Neuronal stem cell (in vitro differentiated cells): Measurements from ENCODE around the gene HCN1.
"Not testable (repeated sequence)": the region's sequence is repeated elsewhere in the genome, so short reads cannot be mapped to it uniquely, and the experiment has no call there.

Experiments used
- DNase-seq: peaks from one replicate; pipeline ENCODE4 v3.0.0-alpha.2; 2013; ENCODE audit warnings: low spot score
- H2AFZ ChIP-seq: one replicate; pipeline ENCODE4 v1.6.1; 2013; ENCODE audit warnings: mild to moderate bottlenecking, low read length, inconsistent platforms
- H2AK5ac ChIP-seq: 2 replicates; pipeline ENCODE4 v1.6.1; 2013; ENCODE audit warnings: low read depth, mild to moderate bottlenecking, inconsistent platforms, low read length, moderate library complexity, mixed read lengths
- H2BK120ac ChIP-seq: 2 replicates; pipeline ENCODE4 v1.6.1; 2013; ENCODE audit warnings: low read depth, mild to moderate bottlenecking, inconsistent platforms, low read length, moderate library complexity, mixed read lengths
- H2BK12ac ChIP-seq: one replicate; pipeline ENCODE4 v1.6.1; 2013; ENCODE audit warnings: low read length, inconsistent platforms
- H2BK15ac ChIP-seq: 2 replicates; pipeline ENCODE4 v1.6.1; 2013; ENCODE audit warnings: mild to moderate bottlenecking, low read length, inconsistent platforms, mixed read lengths
- H2BK5ac ChIP-seq: one replicate; pipeline ENCODE4 v1.6.1; 2013; ENCODE audit warnings: inconsistent platforms, mild to moderate bottlenecking, low read length, moderate library complexity
- H3K14ac ChIP-seq: one replicate; pipeline ENCODE4 v1.6.1; 2013; ENCODE audit warnings: low read length, inconsistent platforms
- H3K18ac ChIP-seq: 2 replicates; pipeline ENCODE4 v1.6.1; 2013; ENCODE audit warnings: low read length, inconsistent platforms
- H3K23ac ChIP-seq: 2 replicates; pipeline ENCODE4 v1.6.1; 2013; ENCODE audit warnings: low read depth, mild to moderate bottlenecking, mixed read lengths, low read length, inconsistent platforms; ENCODE audit not compliant: poor library complexity
- H3K27ac ChIP-seq: replicated peaks from 3 replicates; pipeline ENCODE4 v1.5.1; 2013; ENCODE audit warnings: low read length, inconsistent platforms
- H3K27me3 ChIP-seq, 3 experiments: 2 replicates each; pipeline ENCODE4 v1.6.1; 2013; ENCODE audit warnings: low read length in 3 of 3, mild to moderate bottlenecking in 2 of 3, inconsistent platforms in 1 of 3, low read depth in 1 of 3, mixed read lengths in 1 of 3, moderate library complexity in 1 of 3; ENCODE audit not compliant: control insufficient read depth in 3 of 3, insufficient read depth in 3 of 3
- H3K36me3 ChIP-seq, 2 donors: replicated peaks in 1 of 2; 2 replicates each; pipeline ENCODE4 v1.6.1; 2013; ENCODE audit warnings: low read length in 2 of 2; ENCODE audit not compliant: control insufficient read depth in 2 of 2, insufficient read depth in 2 of 2
- H3K4ac ChIP-seq: 2 replicates; pipeline ENCODE4 v1.6.1; 2013; ENCODE audit warnings: inconsistent platforms, mild to moderate bottlenecking, low read length, moderate library complexity
- H3K4me1 ChIP-seq, 2 donors: 1 replicate in 1 of 2; 2 replicates in 1 of 2; pipeline ENCODE4 v1.6.1; 2013; ENCODE audit warnings: low read length in 2 of 2, low read depth in 1 of 2; ENCODE audit not compliant: control insufficient read depth in 2 of 2, insufficient read depth in 1 of 2
- H3K4me2 ChIP-seq: one replicate; pipeline ENCODE4 v1.6.1; 2013; ENCODE audit warnings: mild to moderate bottlenecking, low read length, inconsistent platforms; ENCODE audit not compliant: insufficient read depth, poor library complexity, severe bottlenecking
- H3K4me3 ChIP-seq, 2 donors: 2 replicates each; pipeline ENCODE4 v1.5.1; 2013; ENCODE audit warnings: low read length in 2 of 2, mild to moderate bottlenecking in 2 of 2, inconsistent platforms in 1 of 2, moderate library complexity in 1 of 2
- H3K79me1 ChIP-seq: one replicate; pipeline ENCODE4 v1.6.1; 2013; ENCODE audit warnings: low read depth, mild to moderate bottlenecking, inconsistent platforms, low read length, moderate library complexity
- H3K9ac ChIP-seq: one replicate; pipeline ENCODE4 v1.6.1; 2013; ENCODE audit warnings: mild to moderate bottlenecking, low read depth, low read length, inconsistent platforms; ENCODE audit not compliant: poor library complexity
- H3K9me3 ChIP-seq, 2 donors: replicated peaks in 1 of 2; 2 replicates each; pipeline versions ENCODE3 to v1.6.1; 2013; ENCODE audit warnings: low read length in 2 of 2, mild to moderate bottlenecking in 2 of 2, inconsistent platforms in 1 of 2, low read depth in 1 of 2, mixed read lengths in 1 of 2, moderate library complexity in 1 of 2; ENCODE audit not compliant: control insufficient read depth in 2 of 2, insufficient read depth in 1 of 2
- H4K8ac ChIP-seq: one replicate; pipeline ENCODE4 v1.6.1; 2013; ENCODE audit warnings: low read depth, mild to moderate bottlenecking, inconsistent platforms, low read length, moderate library complexity
- H4K91ac ChIP-seq: one replicate; pipeline ENCODE4 v1.6.1; 2013; ENCODE audit warnings: low read length, low read depth, mild to moderate bottlenecking, inconsistent platforms; ENCODE audit not compliant: poor library complexity
- WGBS, 2 donors: extraction: QIAGEN DNeasy Blood & Tissue Kit; methylation state at CpG; one replicate each; pipeline ENCODE4 v1.1.7; 2013; ENCODE audit warnings: missing lambda C conversion rate in 2 of 2, mixed read lengths in 1 of 2; ENCODE audit not compliant: insufficient read length in 2 of 2, insufficient replicate concordance in 1 of 2; ENCODE audit errors: extremely low coverage in 2 of 2; 5-methylcytosine and 5-hydroxymethylcytosine counted together

HCN1 gene

GRCh38 chr5:45312627-45313026, 383.6 kb downstream of the HCN1 start:
- not testable (repeated sequence) for H3K79me1 ChIP-seq, DNase-seq
- no CpG with 5 or more reads among the region's 8 CpGs for WGBS, 2 donors

GRCh38 chr5:45295231-45295630, 400.9 kb downstream of the HCN1 start:
- Histone ChIP-seq H3K9me3 (no peaks in the 10 kb centered on the region), H4K8ac (no peak overlapping the region), H3K23ac (no peak overlapping the region), H3K4me2 (no peak overlapping the region), H4K91ac (no peak overlapping the region), H2BK120ac (no peak overlapping the region), H2BK5ac (no peak overlapping the region), H3K36me3 (no peaks in the 10 kb centered on the region), H3K14ac (no peak overlapping the region), H3K27me3 (no peaks in the 10 kb centered on the region), H2BK12ac (no peak overlapping the region), H2BK15ac (no peak overlapping the region), H3K18ac (no peak overlapping the region), H2AFZ (no peak overlapping the region), H3K79me1 (no peaks in the 10 kb centered on the region), H3K27ac (no peak overlapping the region), H3K9ac (no peak overlapping the region), H3K4me1 (no peaks in the 10 kb centered on the region), H3K4me3 (no peak overlapping the region), H3K4ac (no peak overlapping the region), H2AK5ac (no peak overlapping the region)
- DNase-seq = no peak
- WGBS, 2 donors = no CpG with 5 or more reads among the region's 2 CpGs

More at GRCh38 chr5:45312627-45313026, 383.6 kb downstream of the HCN1 start:
- not testable (repeated sequence) for H2BK15ac ChIP-seq, H4K8ac ChIP-seq, H2BK5ac ChIP-seq, H3K4me2 ChIP-seq, H2BK120ac ChIP-seq, H4K91ac ChIP-seq, H2AFZ ChIP-seq, H3K18ac ChIP-seq, H2BK12ac ChIP-seq, H3K27me3 ChIP-seq, H3K9me3 ChIP-seq, H3K9ac ChIP-seq, H3K4me1 ChIP-seq, H3K23ac ChIP-seq, H3K14ac ChIP-seq, H3K4me3 ChIP-seq, H3K27ac ChIP-seq, H3K36me3 ChIP-seq, H3K4ac ChIP-seq, H2AK5ac ChIP-seq

DNA sequence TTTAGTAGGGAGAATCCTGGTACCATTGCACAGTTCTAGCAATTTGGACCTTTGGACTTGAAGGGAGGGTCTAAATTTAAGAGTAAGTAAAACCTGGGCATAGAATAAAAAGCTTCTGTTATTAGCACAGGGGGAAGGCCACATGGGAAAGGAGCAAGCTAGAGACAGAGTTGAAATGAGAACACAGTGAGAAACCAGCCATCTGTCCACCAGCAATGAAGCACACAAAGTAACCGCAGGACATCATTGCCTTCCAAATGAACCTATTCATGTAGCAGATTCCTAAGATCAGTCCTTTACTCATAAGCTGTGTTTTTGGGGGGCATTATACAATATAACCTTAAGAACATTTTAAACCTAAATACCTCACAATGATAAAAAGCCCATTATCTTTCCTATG, 407.4 kb downstream of the HCN1 start:
- H3K27ac ChIP-seq = peak overlapping the region; percentile 53
- WGBS, 2 donors = no CpG with 5 or more reads among the region's 1 CpG
- no peaks in the 10 kb centered on the region for H3K27me3 ChIP-seq
- DNase-seq = peak; percentile 24
- H3K9me3 ChIP-seq = peaks cover 0 to 2% of the 10 kb centered on the region in 2 donors
- H3K4me2 ChIP-seq = no peak overlapping the region
- peaks cover 0 to 8% of the 10 kb centered on the region in 2 donors for H3K4me1 ChIP-seq
- H2BK120ac ChIP-seq = no peak overlapping the region
- no peak overlapping the region for H2AFZ ChIP-seq
- H3K79me1 ChIP-seq = no peaks in the 10 kb centered on the region
- H2AK5ac ChIP-seq = no peak overlapping the region
- H2BK15ac ChIP-seq = no peak overlapping the region
- H3K23ac ChIP-seq = no peak overlapping the region
- H3K14ac ChIP-seq = no peak overlapping the region
- H2BK5ac ChIP-seq = no peak overlapping the region
- H2BK12ac ChIP-seq = no peak overlapping the region
- H4K8ac ChIP-seq = no peak overlapping the region
- H3K4ac ChIP-seq = no peak overlapping the region
- H3K9ac ChIP-seq = no peak overlapping the region
- H3K36me3 ChIP-seq = no peaks in the 10 kb centered on the region
- H3K4me3 ChIP-seq = no peak overlapping the region
- H4K91ac ChIP-seq = no peak overlapping the region
- no peak overlapping the region for H3K18ac ChIP-seq

GRCh38 chr5:45284436-45284835, 411.7 kb downstream of the HCN1 start:
- Histone ChIP-seq H2AFZ (peak overlapping the region; percentile 12), H2BK120ac (no peak overlapping the region), H4K8ac (no peak overlapping the region), H2AK5ac (no peak overlapping the region), H3K4ac (no peak overlapping the region), H3K9ac (no peak overlapping the region), H3K27ac (no peak overlapping the region), H3K14ac (no peak overlapping the region), H3K79me1 (no peaks in the 10 kb centered on the region), H3K18ac (no peak overlapping the region), H2BK12ac (no peak overlapping the region), H3K36me3 (no peaks in the 10 kb centered on the region), H3K27me3 (no peaks in the 10 kb centered on the region), H2BK5ac (no peak overlapping the region), H3K23ac (no peak overlapping the region), H3K9me3 (no peaks in the 10 kb centered on the region), H3K4me1 (peaks cover 0 to 7% of the 10 kb centered on the region in 2 donors), H3K4me2 (no peak overlapping the region), H4K91ac (no peak overlapping the region), H2BK15ac (no peak overlapping the region), H3K4me3 (no peak overlapping the region)
- WGBS, 2 donors = no CpG with 5 or more reads among the region's 1 CpG
- DNase-seq = no peak
